Psoas muscle (tissue), 8 donors: ENCODE measurements around the gene PIK3AP1. TPM values are rescaled to one million over a fixed set of nuclear protein-coding genes. Genes with fewer than 3 reads are reported as not detected.

Source experiments
- ATAC-seq, 4 donors: fragments of 200-7000 bp; cut with Tn5 transposase; one replicate each; pipeline ENCODE4 v1.9.1; 2020; ENCODE audit warnings: moderate library complexity in 3 of 4, mild to moderate bottlenecking in 2 of 4
- DNase-seq, 2 donors: peaks; one replicate each; pipeline ENCODE4 v3.0.0-alpha.2; 2020
- H3K27ac ChIP-seq: fragments of 200-600 bp; one replicate; pipeline ENCODE4 v1.8.0; 2022
- H3K27me3 ChIP-seq, 3 donors: fragments of 200-600 bp in 1 of 3; one replicate each; pipeline versions ENCODE4 v1.6.1 to v1.8.0; 2013 to 2022; ENCODE audit warnings: low read length in 2 of 3, mild to moderate bottlenecking in 2 of 3, moderate library complexity in 1 of 3; ENCODE audit not compliant: insufficient read depth in 3 of 3
- H3K36me3 ChIP-seq, 2 donors: fragments of 200-600 bp in 1 of 2; one replicate each; pipeline versions ENCODE4 v1.6.1 to v1.8.0; 2013 to 2022; ENCODE audit warnings: low read depth in 1 of 2, mild to moderate bottlenecking in 1 of 2, moderate library complexity in 1 of 2; ENCODE audit not compliant: insufficient read depth in 1 of 2
- H3K4me1 ChIP-seq: fragments of 200-600 bp; one replicate; pipeline ENCODE4 v1.8.0; 2022
- H3K4me3 ChIP-seq: fragments of 200-600 bp; one replicate; pipeline ENCODE4 v1.8.0; 2022; ENCODE audit warnings: mild to moderate bottlenecking
- H3K9me3 ChIP-seq: fragments of 200-600 bp; one replicate; pipeline ENCODE4 v1.8.0; 2022
- WGBS, 3 donors: extraction: QIAGEN DNeasy Blood & Tissue Kit; methylation state at CpG; one replicate each; pipeline versions ENCODE4 v1.1.6 to v1.1.7; 2013; 5-methylcytosine and 5-hydroxymethylcytosine counted together
- intact Hi-C, 2 donors: fragments of 100-400 bp; cut with DNase I; formaldehyde crosslinking; loops; one replicate each; pipeline versions ENCODE4 v1.11.0 to v1.14.2; 2022
- polyA plus RNA-seq, 3 donors: library from polyadenylated mRNA; stranded (reverse); fragments of 200-250 nt; gene quantifications; one replicate each; pipeline ENCODE4 v1.2.3, GENCODE V29; 2013
- total RNA-seq, 4 donors: library from RNA; stranded (reverse); fragmentation: NEBNext Ultra II Directional in 2 of 4; extraction: Animal tissue kit (Norgen Biotek cat#: 25700) in 2 of 4; gene quantifications; one replicate each; pipeline versions ENCODE4 v1.2.1 to v1.2.4, GENCODE V29; 2021 to 2023
- TF ChIP-seq, protein P1 (sequence below): fragments of 200-600 bp; IDR thresholded peaks from one replicate; pipeline ENCODE4 v1.8.0; 2022; ENCODE audit warnings: antibody characterized with exemption
- donor health status: healthy with polysubstance abuse.
- donor health status: DM: no; HTN: no; CAD: no; lungs with moderate emphysema.
- donor health status: Bipolar disorder and iron deficiency.
- donor health status: healthy.
- donor health status: DM: yes; HTN: yes; CAD: no.
- donor health status: DM: no; HTN: no; CAD: no.
- donor health status: DM: no; HTN: no; CAD: no.
- donor health status: DM: yes; HTN: yes; CAD: no.

The PIK3AP1 gene
- total and polyA plus RNA-seq, 7 donors = 0.17 to 8.6 (median 1.8) TPM

DNA sequence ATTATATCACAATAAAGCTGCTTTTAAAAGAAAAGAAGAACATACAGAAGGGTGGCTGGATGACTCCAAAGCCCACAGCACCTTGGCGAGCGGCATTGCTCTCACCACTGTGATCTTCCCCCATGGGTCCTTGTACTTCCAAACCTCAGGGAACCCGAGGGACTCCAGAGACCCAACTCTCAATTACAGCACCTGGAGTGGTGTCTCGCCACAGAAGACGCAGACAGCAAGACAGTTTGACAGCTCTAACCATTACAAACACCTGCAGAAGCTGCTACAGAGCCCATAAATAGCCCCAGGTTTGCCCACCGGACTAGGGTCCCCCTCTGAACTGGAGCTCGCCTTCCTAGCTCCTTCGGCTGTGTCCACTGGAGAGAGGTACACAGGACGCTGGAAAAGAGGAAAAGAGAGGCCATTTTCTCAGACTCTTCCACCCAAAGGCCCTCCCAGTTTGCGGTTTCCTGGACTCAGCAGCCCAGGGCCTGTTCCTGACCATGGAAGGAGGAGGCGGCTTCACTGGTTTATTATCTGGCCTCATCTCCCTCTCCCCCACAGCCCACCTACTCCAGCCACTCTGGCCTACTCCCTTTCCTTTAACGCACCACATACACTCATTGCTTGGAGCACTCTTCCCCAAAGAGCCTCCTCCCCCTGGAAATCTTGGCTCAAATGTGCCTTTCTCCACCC, 1.9 kb downstream of the PIK3AP1 start:
- no peaks in the 10 kb centered on the region for H3K9me3 ChIP-seq
- peak overlapping the region; percentile 24 for H3K4me3 ChIP-seq
- H3K36me3 ChIP-seq = no peaks in the 10 kb centered on the region
- peaks cover 6% of the 10 kb centered on the region for H3K4me1 ChIP-seq
- H3K27ac ChIP-seq = no peak overlapping the region
- intact Hi-C loops = no loop called here
- DNase-seq = no peak
- no peaks in the 10 kb centered on the region for H3K27me3 ChIP-seq
- WGBS, 3 donors = 86 to 90% (median 90%) methylated on average over 12 of the region's 12 CpGs
- TF ChIP-seq, protein P1, sequence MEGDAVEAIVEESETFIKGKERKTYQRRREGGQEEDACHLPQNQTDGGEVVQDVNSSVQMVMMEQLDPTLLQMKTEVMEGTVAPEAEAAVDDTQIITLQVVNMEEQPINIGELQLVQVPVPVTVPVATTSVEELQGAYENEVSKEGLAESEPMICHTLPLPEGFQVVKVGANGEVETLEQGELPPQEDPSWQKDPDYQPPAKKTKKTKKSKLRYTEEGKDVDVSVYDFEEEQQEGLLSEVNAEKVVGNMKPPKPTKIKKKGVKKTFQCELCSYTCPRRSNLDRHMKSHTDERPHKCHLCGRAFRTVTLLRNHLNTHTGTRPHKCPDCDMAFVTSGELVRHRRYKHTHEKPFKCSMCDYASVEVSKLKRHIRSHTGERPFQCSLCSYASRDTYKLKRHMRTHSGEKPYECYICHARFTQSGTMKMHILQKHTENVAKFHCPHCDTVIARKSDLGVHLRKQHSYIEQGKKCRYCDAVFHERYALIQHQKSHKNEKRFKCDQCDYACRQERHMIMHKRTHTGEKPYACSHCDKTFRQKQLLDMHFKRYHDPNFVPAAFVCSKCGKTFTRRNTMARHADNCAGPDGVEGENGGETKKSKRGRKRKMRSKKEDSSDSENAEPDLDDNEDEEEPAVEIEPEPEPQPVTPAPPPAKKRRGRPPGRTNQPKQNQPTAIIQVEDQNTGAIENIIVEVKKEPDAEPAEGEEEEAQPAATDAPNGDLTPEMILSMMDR = no peak
- no peak for ATAC-seq

DNA sequence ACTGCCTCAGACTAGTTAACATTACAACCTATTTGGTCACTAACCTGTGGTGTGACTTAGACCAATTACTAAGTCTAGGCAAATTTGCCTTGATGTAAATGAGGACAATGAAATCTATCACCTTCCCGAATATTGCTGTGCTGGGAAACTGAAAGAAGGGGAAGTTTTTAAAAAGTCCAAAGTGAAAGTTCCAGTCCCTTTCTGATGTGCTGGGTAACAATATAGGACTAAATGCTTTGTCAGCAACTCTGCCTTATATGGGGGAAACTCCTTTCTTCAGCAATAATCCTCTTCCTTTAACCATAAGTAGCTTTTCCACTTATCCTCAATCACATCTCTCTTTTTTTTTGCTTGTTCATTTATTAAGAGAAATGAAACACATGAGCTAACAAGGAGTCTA, 3.9 kb downstream of the PIK3AP1 start:
- no peak overlapping the region for H3K27ac ChIP-seq
- ATAC-seq = no peak
- H3K9me3 ChIP-seq = no peaks in the 10 kb centered on the region
- TF ChIP-seq, protein P1 = no peak
- intact Hi-C loops = no loop called here
- H3K4me1 ChIP-seq = peaks cover 6% of the 10 kb centered on the region
- no peak overlapping the region for H3K4me3 ChIP-seq
- DNase-seq = no peak
- WGBS, 3 donors = 88 to 95% (median 94%) methylated on average over 1 of the region's 1 CpG
- H3K36me3 ChIP-seq = no peaks in the 10 kb centered on the region
- H3K27me3 ChIP-seq = no peaks in the 10 kb centered on the region

DNA sequence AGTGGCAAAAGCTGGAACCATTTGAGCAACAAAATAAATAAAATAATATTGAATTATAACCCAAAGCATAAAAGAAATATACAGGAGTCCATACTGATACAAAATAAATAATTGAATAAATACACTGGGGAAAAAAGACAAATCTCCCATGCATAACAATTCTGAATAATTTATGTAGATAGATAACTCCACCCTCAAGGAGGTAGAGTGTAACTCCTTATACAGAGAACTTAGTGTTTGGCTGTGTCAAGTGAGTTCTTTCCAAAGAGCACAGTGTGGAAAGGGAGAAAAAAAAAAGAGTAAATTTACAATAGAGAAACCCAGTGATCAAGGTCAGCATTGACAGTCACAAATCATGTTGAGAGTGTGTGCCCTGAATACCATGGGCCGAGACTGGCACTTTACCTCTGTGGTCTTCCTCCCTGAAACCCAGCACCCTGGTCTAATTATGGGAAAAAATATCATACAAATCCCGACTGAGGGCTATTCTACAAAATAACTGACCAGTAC, 5.5 kb downstream of the PIK3AP1 start:
- Histone ChIP-seq H3K36me3 (no peaks in the 10 kb centered on the region), H3K4me3 (no peak overlapping the region), H3K9me3 (no peaks in the 10 kb centered on the region), H3K27me3 (no peaks in the 10 kb centered on the region), H3K4me1 (no peaks in the 10 kb centered on the region), H3K27ac (no peak overlapping the region)
- no peak for DNase-seq
- no peak for ATAC-seq
- TF ChIP-seq, protein P1 = no peak
- intact Hi-C loops = no loop called here
- 49 to 77% (median 59%) methylated on average over 2 of the region's 2 CpGs for WGBS, 3 donors

DNA sequence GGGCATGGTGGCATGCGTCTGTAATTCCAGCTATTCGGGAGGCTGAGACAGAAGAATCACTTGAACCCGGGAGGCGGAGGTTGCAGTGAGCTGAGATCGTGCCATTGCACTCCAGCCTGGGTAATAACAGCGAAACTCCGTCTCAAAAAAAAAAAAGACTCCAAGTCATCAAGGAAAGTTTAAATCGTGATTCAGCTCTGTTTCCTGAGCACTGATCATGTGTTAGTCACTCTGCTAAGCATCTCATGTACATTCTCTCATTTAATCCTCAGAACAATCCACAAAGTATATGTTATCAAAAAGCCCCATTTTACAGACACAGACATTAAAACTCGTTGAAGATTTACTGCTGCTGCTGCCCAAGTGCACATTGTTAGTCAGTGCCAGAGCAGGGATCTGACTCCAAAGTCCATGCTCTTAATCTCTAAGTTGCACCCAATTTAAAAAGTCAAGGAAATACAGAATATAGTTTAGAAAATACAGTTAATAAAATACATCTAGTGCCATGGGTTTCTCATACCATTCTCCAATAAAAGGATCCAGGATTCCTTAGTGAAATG, 6.2 kb downstream of the PIK3AP1 start:
- TF ChIP-seq, protein P1 = no peak
- WGBS, 3 donors = 82 to 85% (median 85%) methylated on average over 9 of the region's 9 CpGs
- no peaks in the 10 kb centered on the region for H3K4me1 ChIP-seq
- intact Hi-C loops = no loop called here
- H3K36me3 ChIP-seq = no peaks in the 10 kb centered on the region
- H3K4me3 ChIP-seq = no peak overlapping the region
- no peaks in the 10 kb centered on the region for H3K9me3 ChIP-seq
- H3K27me3 ChIP-seq = no peaks in the 10 kb centered on the region
- DNase-seq (no peak), ATAC-seq (no peak)
- H3K27ac ChIP-seq = no peak overlapping the region
